Measurements from ENCODE around the gene CLBA1.
"Not testable (repeated sequence)": the region's sequence is repeated elsewhere in the genome, so short reads cannot be mapped to it uniquely, and the experiment has no call there.

CLBA1 gene

DNA sequence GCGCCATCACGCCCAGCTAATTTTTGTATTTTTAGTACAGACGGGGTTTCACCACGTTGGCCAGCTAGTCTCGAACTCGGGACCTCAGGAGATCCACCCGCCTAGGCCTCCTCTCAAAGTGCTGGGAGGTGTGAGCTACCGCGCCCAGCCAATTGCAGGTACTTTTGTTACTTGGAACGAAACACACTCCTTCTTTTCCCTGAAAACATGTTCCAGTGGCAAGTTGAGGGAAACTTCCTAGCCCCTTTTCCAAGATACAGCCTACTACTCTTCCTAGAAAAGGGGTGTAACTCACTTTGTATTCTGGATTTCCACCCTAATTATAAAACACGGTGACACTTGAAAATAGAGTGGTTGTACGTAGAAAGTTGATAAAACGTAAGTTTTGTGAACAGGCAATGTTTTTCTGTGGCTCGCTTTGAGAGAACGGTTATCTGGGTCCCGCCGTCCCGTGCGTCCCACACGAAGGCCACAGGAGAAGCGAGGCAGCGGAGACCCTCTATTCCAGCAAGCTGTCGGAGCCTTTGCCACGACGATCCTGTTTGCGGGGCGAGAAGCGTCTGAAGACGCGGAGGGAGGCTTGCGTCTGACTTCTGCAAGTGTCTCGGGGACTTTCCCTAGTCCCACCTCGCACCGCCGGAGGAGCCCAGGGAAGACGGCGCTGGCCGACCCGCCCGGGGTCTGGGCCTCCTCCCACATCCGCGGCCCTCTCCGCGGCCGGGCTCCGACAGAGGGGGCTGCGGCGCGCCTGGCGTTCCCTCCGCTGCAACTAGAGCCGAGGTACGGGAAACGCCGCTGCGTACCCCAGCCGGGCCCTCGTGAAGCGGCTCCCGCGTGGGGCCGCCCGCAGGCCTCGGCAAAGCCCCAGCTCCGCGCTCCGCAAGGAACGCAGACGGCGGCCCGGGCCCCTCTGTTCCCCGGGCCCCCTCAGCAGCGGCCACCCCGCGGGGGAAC lies 34.5 kb downstream of the CLBA1 start:
- no peaks in the 10 kb centered on the region for H3K9me3 ChIP-seq (ENCODE audit: control insufficient read depth, low read depth, low read length)
- peak overlapping the region; percentile 89 for H3K9ac ChIP-seq (ENCODE audit: low read length)
- H3K4me1 ChIP-seq (ENCODE audit: control insufficient read depth, low read depth, low read length): peaks cover 19% of the 10 kb centered on the region
- H3K27ac ChIP-seq (ENCODE audit: low read length): no peak overlapping the region
- no peaks in the 10 kb centered on the region for H3K36me3 ChIP-seq (ENCODE audit: control insufficient read depth, low read depth, low read length)
- no peaks in the 10 kb centered on the region for H3K27me3 ChIP-seq (ENCODE audit: control insufficient read depth, insufficient read depth, low read length)
- H3K4me3 ChIP-seq (ENCODE audit: low read length): peak overlapping the region; percentile 95

DNA sequence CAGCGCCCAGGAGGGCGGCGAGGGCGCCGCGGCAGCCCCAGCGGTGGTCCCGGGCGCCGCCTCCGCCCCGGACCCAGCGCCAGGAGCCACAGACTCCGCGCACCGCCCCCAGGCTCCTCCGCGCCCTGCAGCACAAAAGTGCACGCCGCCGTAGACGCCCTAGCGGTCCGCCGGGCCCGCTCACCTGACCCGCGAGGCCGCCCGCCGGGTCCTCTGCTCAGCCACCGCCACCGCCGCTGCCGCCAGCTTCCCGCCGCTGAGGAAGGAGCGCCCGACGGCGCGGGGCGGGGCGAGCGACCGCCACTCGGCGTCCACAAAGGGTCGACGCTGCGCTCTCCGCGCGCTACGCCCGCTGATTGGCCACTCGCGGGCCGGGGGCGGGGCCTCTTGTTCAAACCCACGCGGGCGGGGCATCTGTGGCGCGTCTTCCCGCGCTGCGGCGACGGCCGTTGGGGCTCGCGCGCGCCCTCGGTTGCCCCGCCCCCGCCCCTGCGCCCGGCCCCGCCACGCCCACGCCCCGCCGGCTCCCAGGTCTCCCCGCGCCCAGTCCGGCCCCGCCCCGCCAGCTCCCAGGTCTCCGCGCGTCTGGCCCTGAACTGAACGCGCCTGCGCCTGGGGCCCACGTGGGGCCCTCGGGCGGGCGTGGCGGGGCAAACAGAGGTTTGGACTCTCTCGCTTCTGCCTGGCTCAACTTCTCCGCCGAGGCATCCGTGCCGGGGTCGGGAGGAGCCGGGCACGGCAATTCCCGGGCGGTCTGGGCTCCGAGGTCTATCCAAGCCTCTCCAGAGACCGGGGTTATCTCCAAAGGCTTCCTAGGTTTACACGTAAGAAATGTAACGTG lies 35.4 kb downstream of the CLBA1 start, which contains the start of gene CDCA4:
Gene CDCA4, minus strand, starts transcription at position 269 of the 841 bp plus-strand sequence. CDS start 9,154 bp downstream, outside the sequence.
- peaks cover 16% of the 10 kb centered on the region for H3K4me1 ChIP-seq (ENCODE audit: control insufficient read depth, low read depth, low read length)
- no peaks in the 10 kb centered on the region for H3K36me3 ChIP-seq (ENCODE audit: control insufficient read depth, low read depth, low read length)
- peak within 1 kb of the TSS; percentile 95 for H3K4me3 ChIP-seq (ENCODE audit: low read length)
- H3K9me3 ChIP-seq (ENCODE audit: control insufficient read depth, low read depth, low read length): no peaks in the 10 kb centered on the region
- no peaks in the 10 kb centered on the region for H3K27me3 ChIP-seq (ENCODE audit: control insufficient read depth, insufficient read depth, low read length)
- peak within 1 kb of the TSS; percentile 91 for H3K9ac ChIP-seq (ENCODE audit: low read length)
- peak within 1 kb of the TSS; percentile 19 for H3K27ac ChIP-seq (ENCODE audit: low read length)

DNA sequence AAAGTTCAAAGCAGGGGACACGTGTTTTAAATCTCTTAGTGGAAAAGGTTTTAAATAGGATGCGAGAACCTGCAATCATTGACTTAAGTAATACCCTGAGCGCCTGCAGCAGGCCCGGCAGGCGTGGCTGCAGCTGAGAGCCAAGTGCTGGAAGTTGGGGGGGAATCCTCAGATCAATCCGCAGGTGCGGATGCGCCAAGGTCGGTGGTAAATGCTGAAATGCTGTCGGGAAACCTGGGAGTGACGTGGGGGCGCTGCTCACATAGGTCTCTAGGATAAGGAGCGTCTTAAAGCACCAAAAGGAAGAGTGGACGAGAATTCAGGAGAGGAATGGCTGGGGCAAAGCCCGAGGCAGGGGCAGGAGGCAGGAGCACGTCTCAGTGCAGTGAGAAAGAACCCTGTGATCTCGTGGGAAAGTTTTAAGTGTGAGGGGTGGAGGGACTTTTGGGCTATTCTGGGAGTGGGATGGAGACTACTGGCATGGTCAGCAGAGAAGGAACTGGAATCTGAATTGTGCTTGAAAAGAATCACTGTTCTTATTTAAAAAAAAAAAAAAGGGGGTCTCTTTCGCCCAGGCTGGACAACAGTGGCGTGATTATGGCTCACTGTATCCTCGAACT lies 36.2 kb downstream of the CLBA1 start:
- peak overlapping the region; percentile 19 for H3K27ac ChIP-seq (ENCODE audit: low read length)
- H3K36me3 ChIP-seq (ENCODE audit: control insufficient read depth, low read depth, low read length): no peaks in the 10 kb centered on the region
- peak overlapping the region; percentile 91 for H3K9ac ChIP-seq (ENCODE audit: low read length)
- H3K9me3 ChIP-seq (ENCODE audit: control insufficient read depth, low read depth, low read length): no peaks in the 10 kb centered on the region
- H3K27me3 ChIP-seq (ENCODE audit: control insufficient read depth, insufficient read depth, low read length): no peaks in the 10 kb centered on the region
- H3K4me3 ChIP-seq (ENCODE audit: low read length): peak overlapping the region; percentile 85
- peaks cover 14% of the 10 kb centered on the region for H3K4me1 ChIP-seq (ENCODE audit: control insufficient read depth, low read depth, low read length)

DNA sequence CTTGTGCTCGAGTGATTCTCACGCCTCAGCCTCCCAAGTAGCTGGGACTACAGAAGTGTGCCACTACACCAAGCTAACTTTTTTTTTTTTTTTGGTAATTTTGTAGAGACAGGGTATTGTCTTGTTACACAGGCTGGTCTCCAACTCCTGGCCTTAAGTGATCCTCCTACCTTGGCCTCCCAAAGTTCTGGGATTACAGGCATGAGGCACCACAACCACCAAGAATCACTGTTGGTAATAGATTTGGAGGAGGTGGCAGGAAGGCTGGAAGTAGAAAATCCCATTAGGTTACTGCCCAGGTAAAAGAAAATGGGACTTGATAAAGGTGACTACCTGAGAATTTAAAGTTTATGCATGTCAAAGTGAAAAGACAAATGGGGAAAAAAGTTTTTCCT lies 36.7 kb downstream of the CLBA1 start:
- peaks cover 13% of the 10 kb centered on the region for H3K4me1 ChIP-seq (ENCODE audit: control insufficient read depth, low read depth, low read length)
- H3K27ac ChIP-seq (ENCODE audit: low read length): no peak overlapping the region
- no peaks in the 10 kb centered on the region for H3K9me3 ChIP-seq (ENCODE audit: control insufficient read depth, low read depth, low read length)
- H3K27me3 ChIP-seq (ENCODE audit: control insufficient read depth, insufficient read depth, low read length): no peaks in the 10 kb centered on the region
- H3K4me3 ChIP-seq (ENCODE audit: low read length): peak overlapping the region; percentile 85
- H3K36me3 ChIP-seq (ENCODE audit: control insufficient read depth, low read depth, low read length): no peaks in the 10 kb centered on the region
- H3K9ac ChIP-seq (ENCODE audit: low read length): peak overlapping the region; percentile 91

DNA sequence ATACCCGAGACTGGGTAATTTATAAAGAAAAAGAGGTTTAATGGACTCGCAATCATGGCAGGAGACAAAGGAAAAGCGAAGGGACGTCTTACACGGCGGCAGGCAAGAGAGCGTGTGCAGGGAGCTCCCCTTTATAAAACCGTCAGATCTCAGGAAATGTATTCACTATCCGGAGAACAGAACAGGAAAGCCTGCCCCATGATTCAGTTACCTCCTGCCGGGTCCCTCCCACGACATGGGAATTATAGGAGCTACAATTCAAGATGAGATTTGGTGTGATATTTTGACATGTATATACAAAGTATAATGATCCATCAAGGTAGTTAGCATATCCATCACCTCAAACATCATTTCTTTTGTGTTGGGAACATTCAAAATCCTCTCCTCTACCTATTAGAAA lies 37.6 kb downstream of the CLBA1 start:
- no peaks in the 10 kb centered on the region for H3K9me3 ChIP-seq (ENCODE audit: control insufficient read depth, low read depth, low read length)
- H3K36me3 ChIP-seq (ENCODE audit: control insufficient read depth, low read depth, low read length): no peaks in the 10 kb centered on the region
- peaks cover 4% of the 10 kb centered on the region for H3K27me3 ChIP-seq (ENCODE audit: control insufficient read depth, insufficient read depth, low read length)
- peaks cover 7% of the 10 kb centered on the region for H3K4me1 ChIP-seq (ENCODE audit: control insufficient read depth, low read depth, low read length)
- H3K4me3 ChIP-seq (ENCODE audit: low read length): no peak overlapping the region
- H3K27ac ChIP-seq (ENCODE audit: low read length): no peak overlapping the region
- H3K9ac ChIP-seq (ENCODE audit: low read length): no peak overlapping the region

DNA sequence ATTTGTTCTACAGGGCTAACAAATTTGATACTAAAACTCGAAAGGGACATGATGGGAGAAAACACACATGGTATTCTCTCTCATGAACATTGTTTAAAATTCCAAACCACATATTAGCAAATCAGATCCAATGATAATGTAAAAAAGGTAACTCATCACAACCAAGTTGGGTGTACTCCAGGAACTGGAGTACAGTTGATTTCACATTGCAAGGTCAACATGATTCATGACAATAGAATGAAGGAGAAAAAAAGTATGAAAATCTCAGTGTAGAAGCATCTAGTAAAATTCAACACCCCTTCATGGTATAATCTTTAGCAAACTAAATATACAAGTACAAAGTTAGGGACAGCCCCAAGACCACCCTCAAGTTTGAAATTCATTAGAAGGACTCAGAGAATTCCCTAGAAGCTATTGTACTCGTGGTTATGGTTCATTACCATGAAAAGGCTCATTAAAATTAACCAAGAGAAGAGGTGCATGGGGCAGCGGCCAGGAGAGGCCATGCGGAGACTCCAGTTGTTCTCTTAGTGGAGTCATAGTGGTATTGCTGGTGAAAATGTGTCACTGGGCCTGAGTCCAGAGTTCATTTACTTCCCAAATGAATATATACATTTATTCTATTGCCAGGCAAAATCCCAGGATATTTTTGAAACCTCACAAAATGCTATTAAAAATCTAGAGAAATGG lies 38.3 kb downstream of the CLBA1 start:
- Histone ChIP-seq H3K27ac (ENCODE audit: low read length) (no peak overlapping the region), H3K9ac (ENCODE audit: low read length) (no peak overlapping the region), H3K4me1 (ENCODE audit: control insufficient read depth, low read depth, low read length) (peaks cover 7% of the 10 kb centered on the region), H3K36me3 (ENCODE audit: control insufficient read depth, low read depth, low read length) (no peaks in the 10 kb centered on the region), H3K27me3 (ENCODE audit: control insufficient read depth, insufficient read depth, low read length) (peaks cover 4% of the 10 kb centered on the region), H3K9me3 (ENCODE audit: control insufficient read depth, low read depth, low read length) (no peaks in the 10 kb centered on the region), H3K4me3 (ENCODE audit: low read length) (no peak overlapping the region)

DNA sequence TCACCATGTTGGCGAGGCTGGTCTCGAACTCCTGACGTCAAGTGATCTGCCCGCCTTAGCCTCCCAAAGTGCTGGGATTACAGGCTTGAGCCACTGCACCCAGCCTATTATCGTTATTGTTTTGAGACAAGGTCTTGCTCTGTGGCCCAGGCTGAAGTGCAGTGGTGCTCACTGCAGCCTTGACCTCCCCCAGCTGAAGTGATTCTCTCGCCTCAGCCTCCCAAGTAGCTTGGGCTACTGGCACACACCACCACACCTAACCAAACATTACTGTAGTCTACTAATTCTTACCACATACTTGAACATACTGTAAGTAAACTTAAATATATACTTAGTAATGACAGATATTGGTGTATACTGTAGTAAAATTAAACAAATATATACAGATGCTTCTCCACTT lies 39.8 kb downstream of the CLBA1 start:
- no peak overlapping the region for H3K4me3 ChIP-seq (ENCODE audit: low read length)
- no peaks in the 10 kb centered on the region for H3K4me1 ChIP-seq (ENCODE audit: control insufficient read depth, low read depth, low read length)
- no peak overlapping the region for H3K27ac ChIP-seq (ENCODE audit: low read length)
- no peaks in the 10 kb centered on the region for H3K36me3 ChIP-seq (ENCODE audit: control insufficient read depth, low read depth, low read length)
- no peak overlapping the region for H3K9ac ChIP-seq (ENCODE audit: low read length)
- no peaks in the 10 kb centered on the region for H3K9me3 ChIP-seq (ENCODE audit: control insufficient read depth, low read depth, low read length)
- peaks cover 4% of the 10 kb centered on the region for H3K27me3 ChIP-seq (ENCODE audit: control insufficient read depth, insufficient read depth, low read length)

DNA sequence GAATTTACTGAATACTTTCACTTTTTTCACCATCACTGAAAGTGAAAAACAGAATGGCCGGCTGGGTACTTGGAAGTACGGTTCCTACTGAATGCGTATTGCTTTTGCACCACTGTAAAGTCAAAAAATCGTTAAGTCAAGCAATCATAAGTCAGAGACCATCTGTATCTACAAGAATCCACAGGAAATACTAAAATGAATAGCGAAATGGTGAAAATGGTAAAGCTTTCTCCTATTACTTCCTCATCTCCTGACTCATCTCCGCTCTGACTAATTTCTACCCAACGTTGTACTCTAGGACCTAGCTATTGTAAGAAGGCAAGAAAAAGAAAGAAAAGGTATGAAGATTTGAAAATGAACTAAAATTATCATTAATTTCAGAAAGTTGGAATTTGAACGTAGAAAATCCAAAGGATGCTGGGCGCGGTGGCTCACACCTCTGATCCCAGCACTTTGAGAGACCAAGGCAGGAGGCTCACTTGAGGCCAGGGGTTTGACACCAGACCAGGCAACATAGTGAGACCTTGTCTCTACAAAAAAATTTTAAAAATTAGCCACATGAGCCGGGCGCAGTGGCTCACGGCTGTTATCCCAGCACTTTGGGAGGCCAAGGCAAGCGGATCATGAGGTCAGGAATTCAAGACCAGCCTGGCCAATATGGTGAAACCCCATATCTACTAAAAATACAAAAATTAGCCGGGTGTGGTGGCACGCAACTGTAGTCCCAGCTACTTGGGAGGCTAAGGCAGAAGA lies 40.6 kb downstream of the CLBA1 start:
- Histone ChIP-seq H3K4me1 (ENCODE audit: control insufficient read depth, low read depth, low read length) (no peaks in the 10 kb centered on the region), H3K4me3 (ENCODE audit: low read length) (no peak overlapping the region), H3K27ac (ENCODE audit: low read length) (no peak overlapping the region), H3K9me3 (ENCODE audit: control insufficient read depth, low read depth, low read length) (no peaks in the 10 kb centered on the region), H3K9ac (ENCODE audit: low read length) (no peak overlapping the region), H3K27me3 (ENCODE audit: control insufficient read depth, insufficient read depth, low read length) (peaks cover 8% of the 10 kb centered on the region), H3K36me3 (ENCODE audit: control insufficient read depth, low read depth, low read length) (no peaks in the 10 kb centered on the region)

DNA sequence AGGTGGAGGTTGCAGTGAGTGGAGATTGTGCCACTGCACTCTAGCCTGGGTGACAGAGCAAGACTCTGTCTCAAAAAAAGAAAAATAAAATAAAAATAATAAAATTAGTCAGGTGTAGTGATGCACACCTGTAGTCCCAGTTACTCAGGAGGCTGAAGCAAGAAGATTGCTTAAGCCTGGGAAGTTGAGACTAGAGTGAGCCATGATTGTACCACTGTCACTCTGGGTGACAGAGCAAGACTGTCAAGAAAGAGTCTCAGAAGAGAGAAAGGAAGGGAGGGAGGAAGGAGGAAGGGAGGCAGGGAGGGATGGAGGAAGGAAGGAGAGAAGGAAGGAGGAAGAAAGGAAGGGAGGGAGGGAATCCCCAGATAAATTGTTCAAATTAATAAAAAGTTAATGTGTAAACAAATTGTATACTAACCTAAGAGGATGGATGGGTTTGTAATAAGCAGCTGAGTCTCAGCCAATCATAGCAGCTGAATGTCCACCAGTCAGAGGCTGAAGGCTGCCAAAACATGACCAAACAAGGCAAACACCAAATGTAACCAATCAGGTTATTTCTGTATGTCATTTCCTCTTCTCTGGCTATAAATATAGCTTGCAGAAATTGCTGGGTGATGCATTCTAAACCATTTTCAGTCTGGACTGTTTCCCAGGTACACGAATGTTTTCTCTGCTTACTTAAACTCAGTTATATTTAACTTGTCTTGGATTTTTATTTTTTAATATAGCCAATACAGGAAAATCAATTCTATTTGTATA lies 41.4 kb downstream of the CLBA1 start:
- Histone ChIP-seq H3K4me1 (ENCODE audit: control insufficient read depth, low read depth, low read length) (no peaks in the 10 kb centered on the region), H3K4me3 (ENCODE audit: low read length) (no peak overlapping the region), H3K27me3 (ENCODE audit: control insufficient read depth, insufficient read depth, low read length) (peaks cover 8% of the 10 kb centered on the region), H3K27ac (ENCODE audit: low read length) (no peak overlapping the region), H3K9me3 (ENCODE audit: control insufficient read depth, low read depth, low read length) (no peaks in the 10 kb centered on the region), H3K36me3 (ENCODE audit: control insufficient read depth, low read depth, low read length) (no peaks in the 10 kb centered on the region), H3K9ac (ENCODE audit: low read length) (no peak overlapping the region)

DNA sequence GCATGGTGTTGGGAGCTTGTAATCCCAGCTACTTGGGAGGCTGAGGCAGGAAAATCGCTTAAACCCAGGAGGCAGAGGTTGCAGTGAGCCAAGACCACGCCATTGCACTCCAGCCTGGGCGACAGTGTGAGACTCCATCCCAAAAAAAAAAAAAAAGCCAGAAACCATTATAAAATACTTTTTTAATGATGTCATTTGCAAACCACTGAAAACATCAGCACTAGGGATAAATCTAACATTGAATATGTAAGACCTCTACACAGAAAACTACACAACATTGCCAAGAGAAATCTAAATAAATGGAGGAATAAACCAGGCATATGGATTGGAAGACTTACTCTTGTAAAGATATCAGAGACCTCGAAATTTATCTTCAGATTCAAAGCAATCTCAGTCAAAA lies 42.1 kb downstream of the CLBA1 start:
- not testable (repeated sequence) for H3K27ac ChIP-seq (ENCODE audit: low read length); H3K4me3 ChIP-seq (ENCODE audit: low read length); H3K4me1 ChIP-seq (ENCODE audit: control insufficient read depth, low read depth, low read length); H3K9ac ChIP-seq (ENCODE audit: low read length); H3K36me3 ChIP-seq (ENCODE audit: control insufficient read depth, low read depth, low read length); H3K9me3 ChIP-seq (ENCODE audit: control insufficient read depth, low read depth, low read length)
- peaks cover 13% of the 10 kb centered on the region for H3K27me3 ChIP-seq (ENCODE audit: control insufficient read depth, insufficient read depth, low read length)
